GM23338 (cell line): ENCODE data around the gene SYNCRIP. TPM values are rescaled to one million over a fixed set of nuclear protein-coding genes. Genes with fewer than 3 reads are reported as not detected.
A peak's percentile ranks its signal among the peaks of the same experiment; 100 is the strongest.

Source experiments
- ATAC-seq: fragments of 200-7000 bp; cut with Tn5 transposase; 3 replicates; pipeline ENCODE4 v1.9.1; 2020
- DNase-seq: peaks from one replicate; pipeline ENCODE4 v3.0.0-alpha.2; 2015; ENCODE audit warnings: low spot score
- H2AFZ ChIP-seq: fragments of 200-600 bp; sonication (generic); 2 replicates; pipeline ENCODE4 v1.8.0; 2016; ENCODE audit warnings: antibody characterized with exemption, mild to moderate bottlenecking, moderate library complexity
- H3F3A ChIP-seq: fragments of 200-600 bp; sonication (generic); replicated peaks from 2 replicates; pipeline ENCODE4 v1.8.0; 2017; ENCODE audit warnings: antibody characterized with exemption, mixed run types, low read depth
- H3K27ac ChIP-seq: fragments of 200-600 bp; sonication (generic); 2 replicates; pipeline ENCODE4 v1.6.1; 2016; ENCODE audit warnings: low read depth
- H3K27me3 ChIP-seq: fragments of 200-600 bp; sonication (generic); 2 replicates; pipeline ENCODE4 v1.8.0; 2016; ENCODE audit warnings: mild to moderate bottlenecking, mixed run types, moderate library complexity; ENCODE audit not compliant: insufficient read depth
- H3K36me3 ChIP-seq: fragments of 200-600 bp; sonication (generic); 2 replicates; pipeline ENCODE4 v1.8.0; 2016; ENCODE audit warnings: mild to moderate bottlenecking; ENCODE audit not compliant: insufficient read depth
- H3K4me1 ChIP-seq: fragments of 200-600 bp; sonication (generic); 2 replicates; pipeline ENCODE4 v1.8.0; 2016; ENCODE audit warnings: mild to moderate bottlenecking, moderate library complexity; ENCODE audit not compliant: insufficient read depth
- H3K4me2 ChIP-seq: fragments of 200-600 bp; sonication (generic); 2 replicates; pipeline ENCODE4 v1.7.1; 2017; ENCODE audit warnings: mixed run types
- H3K4me3 ChIP-seq: fragments of 200-600 bp; sonication (generic); 2 replicates; pipeline ENCODE4 v1.6.1; 2016; ENCODE audit warnings: mixed run types
- H3K79me2 ChIP-seq: fragments of 200-600 bp; sonication (generic); replicated peaks from 2 replicates; pipeline ENCODE4 v1.8.0; 2017; ENCODE audit warnings: mild to moderate bottlenecking; ENCODE audit not compliant: insufficient read depth
- H3K9me2 ChIP-seq: fragments of 200-600 bp; sonication (generic); 2 replicates; pipeline ENCODE4 v1.8.0; 2017; ENCODE audit not compliant: insufficient read depth
- H4K20me1 ChIP-seq: fragments of 200-600 bp; sonication (generic); replicated peaks from 2 replicates; pipeline ENCODE4 v1.8.0; 2017; ENCODE audit warnings: mild to moderate bottlenecking; ENCODE audit not compliant: insufficient read depth
- H3K27ac Mint-ChIP-seq: 2 replicates; pipeline ENCODE4 v1.8.0; 2020; ENCODE audit warnings: inconsistent platforms, mild to moderate bottlenecking, moderate library complexity, mixed read lengths
- H3K27me3 Mint-ChIP-seq: 3 replicates; pipeline ENCODE4 v1.8.0; 2022; ENCODE audit warnings: low read depth, mild to moderate bottlenecking, moderate library complexity, mixed read lengths, inconsistent platforms; ENCODE audit not compliant: insufficient read depth, poor library complexity
- H3K36me3 Mint-ChIP-seq: 3 replicates; pipeline ENCODE4 v1.8.0; 2021; ENCODE audit warnings: low read depth, mild to moderate bottlenecking, inconsistent platforms, moderate library complexity, mixed read lengths
- H3K4me1 Mint-ChIP-seq: 3 replicates; pipeline ENCODE4 v1.8.0; 2020; ENCODE audit warnings: mild to moderate bottlenecking, inconsistent platforms, mixed read lengths
- H3K4me3 Mint-ChIP-seq: 3 replicates; pipeline ENCODE4 v1.8.0; 2021; ENCODE audit warnings: moderate library complexity, mild to moderate bottlenecking, inconsistent platforms, mixed read lengths
- H3K9me3 Mint-ChIP-seq: 3 replicates; pipeline ENCODE4 v1.8.0; 2020; ENCODE audit warnings: moderate library complexity, mild to moderate bottlenecking, inconsistent platforms, mixed read lengths
- CREB1 ChIP-seq: fragments of 250-450 bp; sonication (Bioruptor Pico); IDR thresholded peaks from 2 replicates; pipeline ENCODE4 v1.5.0; 2020; ENCODE audit warnings: low read depth, mild to moderate bottlenecking, moderate library complexity
- ETS1 ChIP-seq: IDR thresholded peaks from 2 replicates; pipeline ENCODE4 v1.6.1; 2016; ENCODE audit warnings: antibody characterized with exemption
- EZH2 ChIP-seq: fragments of 200-600 bp; sonication (generic); IDR thresholded peaks from one replicate; pipeline ENCODE4 v1.8.0; 2017; ENCODE audit warnings: antibody characterized with exemption, mild to moderate bottlenecking, low read depth; ENCODE audit not compliant: unreplicated experiment
- JUNB ChIP-seq: IDR thresholded peaks from one replicate; pipeline ENCODE4 v1.6.1; 2016; ENCODE audit warnings: antibody characterized with exemption; ENCODE audit not compliant: unreplicated experiment
- NANOG ChIP-seq: IDR thresholded peaks from 2 replicates; pipeline ENCODE4 v1.6.1; 2016; ENCODE audit warnings: antibody characterized with exemption, borderline replicate concordance
- POLR2AphosphoS5 ChIP-seq: IDR thresholded peaks from 2 replicates; pipeline ENCODE4 v1.6.1; 2016; ENCODE audit warnings: antibody characterized with exemption, low read depth
- REST ChIP-seq: IDR thresholded peaks from one replicate; pipeline ENCODE4 v1.6.1; 2018; ENCODE audit warnings: antibody characterized with exemption; ENCODE audit not compliant: unreplicated experiment
- STAT1 ChIP-seq: IDR thresholded peaks from one replicate; pipeline ENCODE4 v1.6.1; 2016; ENCODE audit warnings: antibody characterized with exemption; ENCODE audit not compliant: unreplicated experiment
- ZNF114 ChIP-seq: fragments of 250-450 bp; sonication (Bioruptor Pico); IDR thresholded peaks from 2 replicates; pipeline ENCODE4 v1.5.0; 2020; ENCODE audit warnings: mild to moderate bottlenecking, moderate library complexity
- ZNF331 ChIP-seq: fragments of 250-450 bp; sonication (Bioruptor Pico); IDR thresholded peaks from 2 replicates; pipeline ENCODE4 v1.5.0; 2020; ENCODE audit warnings: low read depth, mild to moderate bottlenecking, moderate library complexity
- ZNF462 ChIP-seq: fragments of 250-450 bp; sonication (Bioruptor Pico); IDR thresholded peaks from 2 replicates; pipeline ENCODE4 v1.5.0; 2020; ENCODE audit warnings: mild to moderate bottlenecking, moderate library complexity
- polyA plus RNA-seq: library from polyadenylated mRNA; unstranded; fragments of >200 nt; fragmentation: Nextera tagmentation; extraction: Ambion mirVana; gene quantifications from 2 replicates; pipeline ENCODE4 v1.2.1, GENCODE V29; 2016
- total RNA-seq: library from RNA; depleted of rRNA; stranded (reverse); fragments of >200 nt; shearing (Covaris generic); gene quantifications from 2 replicates; pipeline ENCODE4 v1.2.3, GENCODE V29; 2014

SYNCRIP gene
- total and polyA plus RNA-seq, 2 experiments from 2014 or later: 163 to 164 TPM

- peaks cover 42% of the 10 kb centered on the region for H3K4me1 Mint-ChIP-seq
- peak overlapping the region; percentile 82 for H3K27ac Mint-ChIP-seq
- H3K27me3 ChIP-seq: no peaks in the 10 kb centered on the region
- H3K79me2 ChIP-seq: peaks cover 9% of the 10 kb centered on the region
- H3K9me2 ChIP-seq: no peaks in the 10 kb centered on the region
- H3K36me3 Mint-ChIP-seq: peaks cover 27% of the 10 kb centered on the region
- peaks cover 15% of the 10 kb centered on the region for H3K4me1 ChIP-seq
- peak overlapping the region; percentile 27 for H3K4me3 Mint-ChIP-seq
- H3K4me3 ChIP-seq: peak overlapping the region; percentile 0; the same call in 1 of the 2 replicates
- H2AFZ ChIP-seq: no peak overlapping the region
- peaks cover 6% of the 10 kb centered on the region for H3K27me3 Mint-ChIP-seq
- no peaks in the 10 kb centered on the region; the same call in 2 of the 3 replicates for H3K9me3 Mint-ChIP-seq
- ATAC-seq (peak; percentile 63), DNase-seq (peak; percentile 71)
- peaks cover 8% of the 10 kb centered on the region; the same call in 1 of the 2 replicates for H3K36me3 ChIP-seq
- H4K20me1 ChIP-seq: peaks cover 5% of the 10 kb centered on the region; the same call in 1 of the 2 replicates
- TF ChIP-seq ZNF331 (CRISPR knock-in tag): no peak
- no peak for TF ChIP-seq REST
- TF ChIP-seq NANOG: peak; percentile 96
- no peak for TF ChIP-seq ETS1
- TF ChIP-seq ZNF462 (CRISPR knock-in tag): no peak
- TF ChIP-seq CREB1 (CRISPR knock-in tag): no peak; the same call in 1 of the 2 replicates
- TF ChIP-seq ZNF114 (CRISPR knock-in tag): no peak
- TF ChIP-seq EZH2: no peak
- TF ChIP-seq POLR2AphosphoS5: peak; percentile 25; the same call in 1 of the 2 replicates
- TF ChIP-seq STAT1: no peak
- no peak for TF ChIP-seq JUNB
- peak overlapping the region; percentile 80 for H3K27ac ChIP-seq
- peaks cover 19% of the 10 kb centered on the region; the same call in 1 of the 2 replicates for H3F3A ChIP-seq
- peak overlapping the region; percentile 46 for H3K4me2 ChIP-seq
Measured at GRCh38 chr6:85669735-85670194, 27.1 kb upstream of the SYNCRIP start.
